GM12892 (cell line): ENCODE measurements around the gene PRSS33.

ENCODE experiments used
- DNase-seq: peaks from one replicate; pipeline ENCODE4 v3.0.0; 2011; ENCODE audit not compliant: insufficient read length
- FAIRE-seq: peaks from 2 replicates; lab custom pipeline; 2011; peaks lifted over from hg19 to GRCh38; lab: Jason Lieb, UNC
- POLR2A ChIP-seq: IDR thresholded peaks from 2 replicates; pipeline ENCODE4 v1.6.1; 2011; ENCODE audit warnings: low read depth, low read length, control low read depth
- POLR2AphosphoS5 ChIP-seq: IDR thresholded peaks from 2 replicates; pipeline ENCODE4 v1.6.1; 2011; ENCODE audit warnings: low read depth, low read length, control low read depth
- TAF1 ChIP-seq: IDR thresholded peaks from 2 replicates; pipeline ENCODE4 v1.6.1; 2011; ENCODE audit warnings: low read depth, mild to moderate bottlenecking, control low read depth, low read length, borderline replicate concordance

PRSS33 gene

GRCh38 chr16:2819939-2820835, 32.8 kb upstream of the PRSS33 start:
- TF ChIP-seq TAF1 (no peak), POLR2A (no peak), POLR2AphosphoS5 (no peak)
- no peak for FAIRE-seq
- no peak for DNase-seq

GRCh38 chr16:2819179-2819938, 32.0 kb upstream of the PRSS33 start:
- DNase-seq (no peak), FAIRE-seq (no peak)
- TF ChIP-seq POLR2A (no peak), POLR2AphosphoS5 (no peak), TAF1 (no peak)

GRCh38 chr16:2818272-2818876, 31.0 kb upstream of the PRSS33 start:
- no peak for DNase-seq
- no peak for FAIRE-seq
- no peak for TF ChIP-seq POLR2AphosphoS5
- TF ChIP-seq POLR2A, result no peak
- TF ChIP-seq TAF1, result no peak

GRCh38 chr16:2817340-2818271, 30.2 kb upstream of the PRSS33 start:
- FAIRE-seq, result no peak
- DNase-seq, result no peak
- TF ChIP-seq POLR2AphosphoS5 (no peak), POLR2A (no peak), TAF1 (no peak)

GRCh38 chr16:2816751-2817339, 29.5 kb upstream of the PRSS33 start, which contains the start of gene PRSS21:
PRSS21 (plus strand) TSS chr16:2817237; CDS start chr16:2817269, 32 bp downstream.
- FAIRE-seq (no peak), DNase-seq (no peak)
- TF ChIP-seq POLR2AphosphoS5 (no peak), POLR2A (no peak), TAF1 (no peak)

- FAIRE-seq (no peak), DNase-seq (no peak)
- no peak for TF ChIP-seq TAF1
Measured at GRCh38 chr16:2815299-2815771, 28.0 kb upstream of the PRSS33 start.

- TF ChIP-seq POLR2AphosphoS5 (no peak), POLR2A (no peak)
- no peak for FAIRE-seq
Measured at GRCh38 chr16:2814551-2815298, 27.4 kb upstream of the PRSS33 start.

GRCh38 chr16:2813771-2814221, 26.4 kb upstream of the PRSS33 start:
- DNase-seq (no peak), FAIRE-seq (no peak)
- TF ChIP-seq TAF1, result no peak

More at GRCh38 chr16:2814551-2815298, 27.4 kb upstream of the PRSS33 start:
- DNase-seq, result no peak

GRCh38 chr16:2811703-2812471, 24.5 kb upstream of the PRSS33 start:
- DNase-seq (no peak), FAIRE-seq (no peak)
- TF ChIP-seq POLR2A (no peak), POLR2AphosphoS5 (no peak), TAF1 (no peak)
